K562 (cell line): Measurements from ENCODE around the gene CARD11. TPM values are rescaled to one million over a fixed set of nuclear protein-coding genes. Genes with fewer than 3 reads are reported as not detected.

Source experiments
- ATAC-seq: fragments of 200-7000 bp; cut with Tn5 transposase; 3 replicates; pipeline ENCODE4 v1.9.1; 2020; ENCODE audit warnings: moderate library complexity
- BruUV-seq: library from RNA; stranded (reverse); fragments of 400-500 nt; replicated peaks from 2 replicates; lab custom pipeline; 2021; lab: Mats Ljungman, UMichigan
- CTCF ChIA-PET: fragments of 300-600 bp; formaldehyde crosslinking; extraction: SDS; loops from one replicate; lab custom pipeline; 2021; ENCODE audit warnings: low intra/inter-chr PET ratio; lab: Yijun Ruan, JAX
- POLR2A ChIA-PET: fragments of 300-600, 350-650 bp; sonication (Branson Sonifier 250); formaldehyde crosslinking; extraction: SDS; loops from one replicate; lab custom pipeline; 2021; ENCODE audit warnings: antibody characterized with exemption, inconsistent platforms; lab: Yijun Ruan, JAX
- DNase-seq, 4 experiments: peaks; one replicate each; pipeline versions ENCODE4 v3.0.0 to v3.0.0-alpha.2; 2011 to 2018; ENCODE audit warnings: low spot score in 3 of 4, mixed read lengths in 3 of 4; ENCODE audit errors: extremely low read depth in 1 of 4
- FAIRE-seq: peaks from 2 replicates; lab custom pipeline; 2011; peaks lifted over from hg19 to GRCh38; lab: Jason Lieb, UNC
- H2AFZ ChIP-seq: 2 replicates; pipeline ENCODE4 v1.6.0; 2011; ENCODE audit warnings: low read depth, low read length, control low read depth, inconsistent platforms
- H3K27ac ChIP-seq: fragments of 200-600 bp; 3 replicates; pipeline ENCODE4 v1.8.0; 2011; ENCODE audit warnings: low read depth, mild to moderate bottlenecking, control low read depth, inconsistent platforms, low read length, moderate library complexity, mixed read lengths; ENCODE audit errors: extremely low read depth
- H3K27me3 ChIP-seq, 2 experiments: fragments of 300-600 bp in 1 of 2; 2 replicates in 1 of 2; 3 replicates in 1 of 2; pipeline versions ENCODE4 v1.6.0 to v1.8.0; 2011; ENCODE audit warnings: inconsistent platforms in 2 of 2, low read length in 2 of 2, mild to moderate bottlenecking in 1 of 2, mixed read lengths in 1 of 2, moderate library complexity in 1 of 2; ENCODE audit not compliant: control insufficient read depth in 2 of 2, insufficient read depth in 2 of 2
- H3K36me3 ChIP-seq: fragments of 300-600 bp; 3 replicates; pipeline ENCODE4 v1.8.0; 2011; ENCODE audit warnings: mild to moderate bottlenecking, low read length, inconsistent platforms; ENCODE audit not compliant: control insufficient read depth, insufficient read depth
- H3K4me1 ChIP-seq, 2 experiments: fragments of 200-600 bp in 1 of 2; replicated peaks in 1 of 2; 2 replicates in 1 of 2; 3 replicates in 1 of 2; pipeline versions ENCODE4 v1.5.1 to v1.8.0; 2011; ENCODE audit warnings: inconsistent platforms in 2 of 2, low read length in 2 of 2, mild to moderate bottlenecking in 1 of 2, mixed read lengths in 1 of 2, moderate library complexity in 1 of 2; ENCODE audit not compliant: control insufficient read depth in 2 of 2, insufficient read depth in 2 of 2
- H3K4me2 ChIP-seq: 2 replicates; pipeline ENCODE4 v1.6.1; 2011; ENCODE audit warnings: low read length, control low read depth, inconsistent platforms, mixed read lengths; ENCODE audit not compliant: insufficient read depth
- H3K4me3 ChIP-seq: fragments of 200-600 bp; sonication (generic), shearing (Covaris generic); 2 replicates; pipeline ENCODE4 v1.5.1; 2016; ENCODE audit warnings: control low read depth, inconsistent platforms
- H3K79me2 ChIP-seq: fragments of 200-600 bp; 3 replicates; pipeline ENCODE4 v1.8.0; 2011; ENCODE audit warnings: low read length, inconsistent platforms; ENCODE audit not compliant: control insufficient read depth, insufficient read depth
- H3K9ac ChIP-seq, 2 experiments: 2 replicates each; pipeline versions ENCODE4 v1.6.0 to v1.6.1; 2011; ENCODE audit warnings: low read depth in 2 of 2, low read length in 2 of 2, control low read depth in 1 of 2, inconsistent platforms in 1 of 2, mild to moderate bottlenecking in 1 of 2, mixed read lengths in 1 of 2; ENCODE audit not compliant: insufficient read depth in 1 of 2
- H3K9me1 ChIP-seq: one replicate; pipeline ENCODE4 v1.6.0; 2011; ENCODE audit warnings: inconsistent platforms, mild to moderate bottlenecking, low read length, moderate library complexity; ENCODE audit not compliant: control insufficient read depth, insufficient read depth
- H3K9me3 ChIP-seq: replicated peaks from 2 replicates; pipeline ENCODE4 v1.5.1; 2011; ENCODE audit warnings: low read depth, low read length, inconsistent platforms; ENCODE audit not compliant: control insufficient read depth, insufficient read depth
- H4K20me1 ChIP-seq: replicated peaks from 2 replicates; pipeline ENCODE4 v1.6.1; 2011; ENCODE audit warnings: low read length, inconsistent platforms, mixed read lengths; ENCODE audit not compliant: control insufficient read depth, insufficient read depth
- ESRRA ChIP-seq: fragments of 450-650 bp; IDR thresholded peaks from 2 replicates; pipeline ENCODE4 v1.6.1; 2014; ENCODE audit warnings: low read depth, mild to moderate bottlenecking, moderate library complexity, borderline replicate concordance
- RERE ChIP-seq: sonication (generic); formaldehyde crosslinking; IDR thresholded peaks from 2 replicates; pipeline ENCODE4 v1.8.0; 2023; ENCODE audit warnings: missing genetic modification reagents, mild to moderate bottlenecking, borderline replicate concordance
- TAL1 ChIP-seq: fragments of 450-650 bp; IDR thresholded peaks from 2 replicates; pipeline ENCODE4 v1.6.1; 2016; ENCODE audit warnings: mild to moderate bottlenecking
- USF1 ChIP-seq: sonication (generic); formaldehyde crosslinking; IDR thresholded peaks from 2 replicates; pipeline ENCODE4 v1.9.0; 2022; ENCODE audit warnings: mild to moderate bottlenecking, missing genetic modification reagents
- ZNF395 ChIP-seq: fragments of 200-800 bp; sonication (Bioruptor generic); IDR thresholded peaks from 2 replicates; pipeline ENCODE4 v1.6.1; 2017; ENCODE audit warnings: missing genetic modification characterization, missing compliant biosample characterization
- ZNF449 ChIP-seq: fragments of 250-450 bp; sonication (Bioruptor Pico); IDR thresholded peaks from 2 replicates; pipeline ENCODE4 v1.8.0; 2022; ENCODE audit warnings: moderate library complexity, mild to moderate bottlenecking, inconsistent platforms
- ZNF512 ChIP-seq: IDR thresholded peaks from 2 replicates; pipeline ENCODE4 v1.6.1; 2016; ENCODE audit warnings: missing genetic modification characterization, missing compliant biosample characterization
- WGBS: fragments of 100-300 bp; shearing (Covaris generic); methylation state at CpG from one replicate; pipeline ENCODE4 v1.1.6; 2016; ENCODE audit warnings: low coverage, mixed read lengths; ENCODE audit not compliant: insufficient coverage; ENCODE audit errors: missing lambda C conversion rate; 5-methylcytosine and 5-hydroxymethylcytosine counted together
- in situ Hi-C: fragments of 300-500 bp; cut with MboI; formaldehyde crosslinking; loops from 4 replicates; pipeline ENCODE4 v1.15.0; 2018; ENCODE audit warnings: inconsistent platforms, mixed read lengths
- intact Hi-C: fragments of 100-400 bp; cut with micrococcal nuclease; formaldehyde crosslinking; loops from 2 replicates; pipeline ENCODE4 v1.14.2; 2022
- polyA plus RNA-seq, 8 experiments: library from polyadenylated mRNA; depleted of rRNA in 4 of 8; stranded (reverse) in 5 of 8; unstranded in 3 of 8; fragments of >200 nt; fragmentation: Nextera tagmentation in 2 of 8; fragmentation: Illumina TruSeq in 1 of 8; extraction: Ambion mirVana in 2 of 8; extraction: Trizol in 1 of 8; gene quantifications; 2 replicates each; pipeline versions ENCODE4 v1.2.1 to v1.2.3, GENCODE V29; 2011 to 2014; ENCODE audit warnings: inconsistent platforms in 1 of 8, missing spikeins in 1 of 8
- total RNA-seq, 7 experiments: library from RNA; depleted of rRNA in 6 of 7; stranded (reverse); fragments of >200 nt in 6 of 7; fragmentation: Illumina TruSeq in 2 of 7; extraction: Trizol in 2 of 7; gene quantifications; 2 replicates each; pipeline versions ENCODE4 v1.2.1 to v1.2.3, GENCODE V29; 2011 to 2021; ENCODE audit warnings: low replicate concordance in 1 of 7

The CARD11 gene
- total and polyA plus RNA-seq, 9 of the 15 experiments (the other 6 are each of a cell fraction or from before 2014, with no cell fraction given): 0.07 to 12.8 (median 5.7) TPM

- peak overlapping the region; percentile 98 for H2AFZ ChIP-seq
- 0 out of 3 replicates have a peak, but pooled peaks cover 6% of the 10 kb centered on the region for H3K36me3 ChIP-seq
- FAIRE-seq: peak; percentile 94
- peak; percentile 55 to 85 (median 69) for DNase-seq
- H4K20me1 ChIP-seq: no peaks in the 10 kb centered on the region
- H3K9me3 ChIP-seq: no peaks in the 10 kb centered on the region
- H3K79me2 ChIP-seq: no peaks in the 10 kb centered on the region
- 2% methylated on average over 11 of the region's 12 CpGs for WGBS
- ATAC-seq: peak; percentile 87
- no peaks in the 10 kb centered on the region for H3K27me3 ChIP-seq
- intact Hi-C loops: loop anchor here (5.0 kb wide), 1 partner anchor 86 kb away; the partner anchor contains the start of gene CARD11
- CTCF ChIA-PET: no interaction called here
- H3K27ac ChIP-seq: peak overlapping the region; percentile 99
- no TSS peak for BruUV-seq
- peak overlapping the region; percentile 75 for H3K4me2 ChIP-seq
- peaks cover 49 to 51% of the 10 kb centered on the region in 2 experiments for H3K4me1 ChIP-seq
- H3K4me3 ChIP-seq: no peak overlapping the region
- POLR2A ChIA-PET: interaction anchor here (0.6 to 2.0 kb wide), 10 partner anchors 9 to 464 kb away, joined by 3 to 8 read pairs (median 4); no protein-coding TSS in a partner anchor
- H3K9me1 ChIP-seq: no peaks in the 10 kb centered on the region
- H3K9ac ChIP-seq: peak overlapping the region; percentile 55 to 82; a peak in 3 of 4 replicates
- in situ Hi-C loops: no loop called here
- TF ChIP-seq USF1 (no peak), ZNF395 (peak; percentile 88; the same call in 1 of the 2 replicates), ZNF512 (tag) (no peak), TAL1 (no peak), ZNF449 (CRISPR knock-in tag) (peak; percentile 68; the same call in 1 of the 2 replicates), ESRRA (peak; percentile 66), RERE (CRISPR knock-in tag) (no peak)
These were observed 86.9 kb downstream of the CARD11 start for GRCh38 chr7:2956526-2957368.
